GM23248 (cell line): ENCODE measurements around the gene HAUS5.

Experiments used
- EZH2 ChIP-seq: fragments of 200-600 bp; sonication (generic); IDR thresholded peaks from 2 replicates; pipeline ENCODE4 v1.6.1; 2018; ENCODE audit warnings: antibody characterized with exemption, mild to moderate bottlenecking; ENCODE audit not compliant: insufficient read depth, poor library complexity, severe bottlenecking
- EZH2phosphoT487 ChIP-seq: fragments of 200-600 bp; sonication (generic); IDR thresholded peaks from 2 replicates; pipeline ENCODE4 v1.6.1; 2018; ENCODE audit warnings: antibody characterized with exemption, moderate library complexity, mild to moderate bottlenecking, low read depth; ENCODE audit not compliant: insufficient read depth

DNA sequence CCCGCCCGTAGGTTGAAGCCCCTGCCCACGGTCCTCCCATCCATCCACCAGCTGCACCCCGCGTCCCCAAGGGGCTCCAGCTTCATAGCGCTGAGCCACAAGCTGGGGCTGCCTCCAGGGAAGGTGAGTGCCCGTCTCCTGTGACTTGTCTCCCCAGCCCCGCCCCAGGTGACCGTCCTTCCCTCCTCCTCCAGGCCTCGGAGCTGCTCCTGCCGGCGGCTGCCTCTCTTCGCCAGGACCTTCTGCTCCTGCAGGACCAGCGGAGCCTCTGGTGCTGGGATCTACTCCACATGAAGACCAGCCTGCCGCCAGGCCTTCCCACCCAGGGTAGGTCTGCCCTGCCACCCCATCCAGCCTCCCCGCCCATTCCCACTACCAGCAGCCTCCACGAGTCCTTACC lies 7.5 kb downstream of the HAUS5 start:
- TF ChIP-seq EZH2phosphoT487 (no peak), EZH2 (no peak)
